Lung (tissue), 12 donors: ENCODE data around the gene LY6G5B. TPM values are rescaled to one million over a fixed set of nuclear protein-coding genes. Genes with fewer than 3 reads are reported as not detected.

Experiments used
- ATAC-seq: fragments of 200-7000 bp; cut with Tn5 transposase; one replicate; pipeline ENCODE4 v1.9.1; 2020; ENCODE audit warnings: moderate number of reproducible peaks; ENCODE audit not compliant: insufficient read depth, low FRiP score
- DNase-seq, 3 donors: peaks; one replicate each; pipeline ENCODE4 v3.0.0-alpha.2; 2013 to 2017
- H3K27ac ChIP-seq, 2 donors: one replicate each; pipeline ENCODE4 v1.5.1; 2013; ENCODE audit warnings: mild to moderate bottlenecking in 2 of 2, moderate library complexity in 2 of 2, control low read depth in 1 of 2, inconsistent platforms in 1 of 2, low read depth in 1 of 2, low read length in 1 of 2
- H3K27me3 ChIP-seq, 3 donors: one replicate each; pipeline ENCODE4 v1.5.1; 2013; ENCODE audit warnings: low read length in 2 of 3; ENCODE audit not compliant: control insufficient read depth in 3 of 3, insufficient read depth in 3 of 3
- H3K36me3 ChIP-seq, 4 donors: one replicate each; pipeline ENCODE4 v1.5.1; 2013; ENCODE audit warnings: low read length in 4 of 4, mild to moderate bottlenecking in 1 of 4, moderate library complexity in 1 of 4; ENCODE audit not compliant: control insufficient read depth in 4 of 4, insufficient read depth in 4 of 4
- H3K4me1 ChIP-seq, 5 donors: one replicate each; pipeline ENCODE4 v1.5.1; 2013; ENCODE audit warnings: low read length in 5 of 5, mild to moderate bottlenecking in 2 of 5, moderate library complexity in 1 of 5; ENCODE audit not compliant: control insufficient read depth in 5 of 5, insufficient read depth in 5 of 5
- H3K4me3 ChIP-seq: one replicate; pipeline ENCODE4 v1.5.1; 2013; ENCODE audit warnings: mild to moderate bottlenecking, control low read depth, moderate library complexity
- H3K9ac ChIP-seq, 2 donors: one replicate each; pipeline ENCODE4 v1.5.1; 2013; ENCODE audit warnings: low read length in 2 of 2, control low read depth in 1 of 2; ENCODE audit not compliant: insufficient read depth in 1 of 2
- H3K9me3 ChIP-seq, 4 donors: one replicate each; pipeline ENCODE4 v1.5.1; 2013; ENCODE audit warnings: low read length in 3 of 4, mild to moderate bottlenecking in 1 of 4, moderate library complexity in 1 of 4; ENCODE audit not compliant: control insufficient read depth in 4 of 4, insufficient read depth in 3 of 4
- WGBS, 2 donors: extraction: QIAGEN DNeasy Blood & Tissue Kit; methylation state at CpG; one replicate each; pipeline ENCODE4 v1.1.7; 2013; 5-methylcytosine and 5-hydroxymethylcytosine counted together
- polyA plus RNA-seq, 2 donors: library from polyadenylated mRNA; stranded (reverse); fragments of 200-250 nt; gene quantifications; one replicate each; pipeline ENCODE4 v1.2.1, GENCODE V29; 2013
- total RNA-seq, 2 donors: library from RNA; depleted of rRNA in 1 of 2; stranded (reverse); fragments of >200 nt in 1 of 2; gene quantifications; one replicate each; pipeline ENCODE4 v1.2.1, GENCODE V29; 2014 to 2021
- TF ChIP-seq, protein P1 (sequence below): IDR thresholded peaks from 2 replicates; pipeline ENCODE4 v1.5.1; 2012; ENCODE audit warnings: mild to moderate bottlenecking; ENCODE audit errors: control extremely low read depth, extremely low read depth
- donor health status: control.
- donor health status: control.
- donor health status: Bipolar disorder and iron deficiency.
- donor health status: healthy.
- donor health status: DM: yes; HTN: yes; CAD: no.

Gene LY6G5B
- total and polyA plus RNA-seq, 4 donors: 5.7 to 13.7 (median 8.2) TPM

DNA sequence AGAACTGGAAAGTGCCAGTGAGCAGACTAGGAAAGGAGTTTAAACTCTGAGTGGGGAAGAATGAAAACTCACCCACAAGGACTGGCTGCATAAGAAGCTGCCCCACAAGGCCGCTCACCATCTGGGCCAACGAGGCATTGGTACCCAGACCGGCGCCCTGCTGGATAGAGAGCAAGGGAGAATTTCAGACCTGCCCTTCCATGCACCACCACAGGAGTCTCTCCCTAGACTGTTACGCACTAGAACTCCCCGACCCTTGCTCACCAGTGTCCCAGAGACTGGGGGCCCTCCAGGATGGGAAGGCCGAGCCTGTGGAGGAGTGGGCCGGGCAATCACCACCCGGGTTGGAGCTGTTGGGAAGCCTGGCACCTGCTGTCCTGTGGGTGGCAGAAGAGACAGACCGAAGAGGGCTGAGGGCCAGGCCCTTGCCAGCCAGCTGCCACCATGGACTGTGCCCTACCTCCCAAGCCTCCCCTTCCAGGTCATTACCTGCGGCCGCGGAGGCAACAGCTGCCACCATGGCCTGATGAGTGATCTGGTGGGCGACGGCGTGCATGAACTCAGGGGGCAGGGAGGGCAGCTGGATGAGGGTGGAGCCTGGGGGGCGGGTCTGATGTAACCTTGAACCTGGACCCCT lies 25.8 kb upstream of the LY6G5B start:
- H3K4me1 ChIP-seq: no peaks in the 10 kb centered on the region
- H3K36me3 ChIP-seq: peaks cover 55 to 80% (median 63%) of the 10 kb centered on the region in 4 donors
- H3K9me3 ChIP-seq: no peaks in the 10 kb centered on the region
- TF ChIP-seq, protein P1, sequence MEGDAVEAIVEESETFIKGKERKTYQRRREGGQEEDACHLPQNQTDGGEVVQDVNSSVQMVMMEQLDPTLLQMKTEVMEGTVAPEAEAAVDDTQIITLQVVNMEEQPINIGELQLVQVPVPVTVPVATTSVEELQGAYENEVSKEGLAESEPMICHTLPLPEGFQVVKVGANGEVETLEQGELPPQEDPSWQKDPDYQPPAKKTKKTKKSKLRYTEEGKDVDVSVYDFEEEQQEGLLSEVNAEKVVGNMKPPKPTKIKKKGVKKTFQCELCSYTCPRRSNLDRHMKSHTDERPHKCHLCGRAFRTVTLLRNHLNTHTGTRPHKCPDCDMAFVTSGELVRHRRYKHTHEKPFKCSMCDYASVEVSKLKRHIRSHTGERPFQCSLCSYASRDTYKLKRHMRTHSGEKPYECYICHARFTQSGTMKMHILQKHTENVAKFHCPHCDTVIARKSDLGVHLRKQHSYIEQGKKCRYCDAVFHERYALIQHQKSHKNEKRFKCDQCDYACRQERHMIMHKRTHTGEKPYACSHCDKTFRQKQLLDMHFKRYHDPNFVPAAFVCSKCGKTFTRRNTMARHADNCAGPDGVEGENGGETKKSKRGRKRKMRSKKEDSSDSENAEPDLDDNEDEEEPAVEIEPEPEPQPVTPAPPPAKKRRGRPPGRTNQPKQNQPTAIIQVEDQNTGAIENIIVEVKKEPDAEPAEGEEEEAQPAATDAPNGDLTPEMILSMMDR: no peak
- H3K27ac ChIP-seq: no peak overlapping the region
- no peak overlapping the region for H3K9ac ChIP-seq
- WGBS, 2 donors: 93 to 96% methylated on average over 17 of the region's 17 CpGs
- ATAC-seq (no peak), DNase-seq (no peak)
- no peaks in the 10 kb centered on the region for H3K27me3 ChIP-seq
- H3K4me3 ChIP-seq: no peak overlapping the region

DNA sequence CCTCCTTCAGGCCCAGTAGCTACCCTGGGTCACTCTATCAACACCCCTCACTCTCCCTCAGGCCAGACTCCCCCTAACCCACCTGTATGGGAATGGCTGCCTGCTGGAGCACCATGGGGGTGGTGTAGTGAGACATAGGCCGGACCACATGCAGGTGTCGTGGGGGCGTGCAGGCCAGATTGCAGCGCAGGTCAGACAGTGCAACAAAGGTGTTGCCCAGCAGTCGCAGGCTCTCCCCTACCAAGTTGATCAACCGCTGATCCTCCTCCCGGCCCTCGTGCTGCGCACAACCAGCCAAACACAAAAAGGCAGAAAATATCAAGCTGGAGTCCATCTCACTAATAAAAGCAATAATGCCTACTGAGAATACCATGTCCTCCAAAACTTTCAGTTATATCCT lies 24.5 kb upstream of the LY6G5B start:
- Histone ChIP-seq H3K4me3 (no peak overlapping the region), H3K27ac (no peak overlapping the region), H3K27me3 (no peaks in the 10 kb centered on the region), H3K9me3 (no peaks in the 10 kb centered on the region), H3K4me1 (no peaks in the 10 kb centered on the region), H3K9ac (no peak overlapping the region), H3K36me3 (peaks cover 53 to 71% (median 62%) of the 10 kb centered on the region in 4 donors)
- no peak for DNase-seq
- TF ChIP-seq, protein P1: no peak
- ATAC-seq: no peak
- WGBS, 2 donors: 96 to 97% methylated on average over 9 of the region's 9 CpGs

DNA sequence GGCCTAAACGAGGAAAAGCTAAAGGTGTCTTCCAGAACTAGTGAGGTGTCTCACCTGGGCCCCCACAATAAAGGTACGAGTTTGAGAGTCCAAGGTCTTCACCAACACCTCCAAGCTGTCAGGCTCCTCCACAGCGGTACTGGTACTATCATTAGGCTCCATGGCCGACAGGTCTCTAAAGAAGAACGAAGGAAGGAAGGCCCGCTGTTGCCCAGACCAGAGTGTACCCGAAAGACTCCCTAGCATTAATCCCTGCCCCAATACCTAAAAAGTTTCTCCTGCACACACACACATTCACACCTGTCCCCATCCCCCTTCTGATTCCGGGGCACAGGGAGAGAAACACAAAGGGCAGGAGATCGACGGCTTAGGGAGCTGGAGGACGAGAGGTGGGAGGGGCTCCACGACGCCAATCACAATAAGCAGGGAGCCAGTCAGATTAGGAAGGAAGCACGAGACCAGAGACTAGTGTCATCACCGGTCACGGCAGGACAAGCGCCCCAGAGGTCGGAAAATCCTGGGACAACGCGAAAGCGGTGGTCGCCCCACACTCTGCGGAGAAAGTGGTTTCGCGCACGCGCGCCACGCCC lies 18.1 kb upstream of the LY6G5B start:
- TF ChIP-seq, protein P1: no peak
- peaks cover 4 to 20% (median 7%) of the 10 kb centered on the region in 5 donors for H3K4me1 ChIP-seq
- H3K4me3 ChIP-seq: peak overlapping the region; percentile 74
- H3K36me3 ChIP-seq: peaks cover 20 to 31% (median 27%) of the 10 kb centered on the region in 4 donors
- H3K27ac ChIP-seq: peak overlapping the region; percentile 93 to 98
- 4% methylated on average over 29 of the region's 29 CpGs for WGBS, 2 donors
- peak overlapping the region; percentile 58 to 87 for H3K9ac ChIP-seq
- ATAC-seq: peak; percentile 43
- peak in 1 of 3 donors; percentile 80 for DNase-seq
- no peaks in the 10 kb centered on the region for H3K9me3 ChIP-seq
- H3K27me3 ChIP-seq: no peaks in the 10 kb centered on the region
